ENCODE results near the gene PKD1.
"Not testable (repeated sequence)": the region's sequence is repeated elsewhere in the genome, so short reads cannot be mapped to it uniquely, and the experiment has no call there.

PKD1 gene

DNA sequence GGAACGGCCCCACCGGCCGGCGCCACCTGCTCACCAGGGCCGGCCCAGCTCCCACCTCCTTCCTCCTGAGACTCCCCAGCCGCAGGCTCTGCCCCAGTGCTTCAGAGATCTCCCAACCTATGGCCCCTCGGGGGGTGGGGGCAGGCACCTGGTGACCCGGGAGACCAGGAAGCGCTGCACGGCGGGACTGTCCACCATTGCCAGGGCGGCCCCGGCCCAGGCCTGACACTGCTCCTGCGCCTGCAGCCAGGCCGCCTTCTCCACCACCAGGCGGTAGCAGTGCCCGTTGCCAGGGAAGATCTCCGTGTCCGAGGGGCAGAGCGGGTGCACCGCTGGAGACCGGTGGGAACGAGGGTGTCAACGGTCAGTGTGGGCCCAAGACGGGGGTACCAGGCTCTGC, 18.4 kb downstream of the PKD1 start:
- not testable (repeated sequence) for H3K4me2 ChIP-seq (ENCODE audit: low read length, poor library complexity, severe bottlenecking); H3K27me3 ChIP-seq (ENCODE audit: control insufficient read depth in 1 of 2, insufficient read depth in 1 of 2, low read length in 2 of 2); H2AK5ac ChIP-seq (ENCODE audit: low read length, severe bottlenecking); DNase-seq; H2BK15ac ChIP-seq (ENCODE audit: low read depth, poor library complexity, severe bottlenecking); H3K4ac ChIP-seq (ENCODE audit: low read depth in 1 of 2, low read length in 2 of 2); H3K79me1 ChIP-seq (replicated peaks; ENCODE audit: low read length, poor library complexity, severe bottlenecking); H3K27ac ChIP-seq (ENCODE audit: low read length, poor library complexity, severe bottlenecking); H3K9ac ChIP-seq (ENCODE audit: low read length); H3K14ac ChIP-seq (ENCODE audit: low read length in 2 of 2); H2BK12ac ChIP-seq (ENCODE audit: low read length in 2 of 2); H3K4me1 ChIP-seq (ENCODE audit: control insufficient read depth, insufficient read depth, low read depth, low read length); H2BK120ac ChIP-seq (ENCODE audit: low read depth, low read length); H4K91ac ChIP-seq (ENCODE audit: low read length); H2BK5ac ChIP-seq (ENCODE audit: low read depth, low read length, poor library complexity, severe bottlenecking); H3K9me3 ChIP-seq (ENCODE audit: control insufficient read depth, low read length); H4K8ac ChIP-seq (ENCODE audit: low read length); H2AFZ ChIP-seq (ENCODE audit: low read depth, low read length); H3K18ac ChIP-seq (ENCODE audit: low read depth in 1 of 2, low read length in 2 of 2); H3K4me3 ChIP-seq (ENCODE audit: insufficient read depth in 1 of 2, low read depth in 1 of 2, low read length in 2 of 2); H3K23ac ChIP-seq (ENCODE audit: low read length in 2 of 2)
- WGBS = 93% methylated on average over 3 of the region's 25 CpGs
- peaks cover 8 to 48% of the 10 kb centered on the region in 2 experiments for H3K36me3 ChIP-seq (ENCODE audit: control insufficient read depth in 1 of 2, insufficient read depth in 2 of 2, low read depth in 1 of 2, low read length in 2 of 2)

DNA sequence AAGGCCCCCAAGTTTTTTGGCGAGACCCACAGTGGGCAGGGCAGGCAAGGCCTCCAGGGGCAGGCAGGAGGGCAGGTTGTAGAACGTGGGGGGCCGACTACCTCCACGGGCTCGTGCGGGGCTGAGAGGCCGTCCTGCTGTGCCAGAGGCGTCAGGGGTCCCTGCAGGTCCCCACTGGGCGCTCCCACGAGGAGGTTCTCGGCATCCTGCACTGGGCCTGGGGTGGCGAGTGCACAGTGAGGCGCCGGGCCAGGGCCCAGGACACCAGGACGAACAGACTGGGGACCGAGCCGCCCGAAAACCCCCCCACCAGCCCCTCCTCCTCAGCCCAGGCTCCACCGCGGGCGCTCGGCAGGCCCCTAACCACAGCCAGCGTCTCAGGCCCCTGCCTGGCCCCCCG, 19.3 kb downstream of the PKD1 start:
- not testable (repeated sequence) for H3K14ac ChIP-seq (ENCODE audit: low read length in 2 of 2); H3K18ac ChIP-seq (ENCODE audit: low read depth in 1 of 2, low read length in 2 of 2); H3K79me1 ChIP-seq (replicated peaks; ENCODE audit: low read length, poor library complexity, severe bottlenecking); H4K8ac ChIP-seq (ENCODE audit: low read length); H2BK15ac ChIP-seq (ENCODE audit: low read depth, poor library complexity, severe bottlenecking); H3K4ac ChIP-seq (ENCODE audit: low read depth in 1 of 2, low read length in 2 of 2); H3K9ac ChIP-seq (ENCODE audit: low read length); H3K27ac ChIP-seq (ENCODE audit: low read length, poor library complexity, severe bottlenecking); H3K27me3 ChIP-seq (ENCODE audit: control insufficient read depth in 1 of 2, insufficient read depth in 1 of 2, low read length in 2 of 2); H3K23ac ChIP-seq (ENCODE audit: low read length in 2 of 2); H2AK5ac ChIP-seq (ENCODE audit: low read length, severe bottlenecking); H2AFZ ChIP-seq (ENCODE audit: low read depth, low read length); H3K4me2 ChIP-seq (ENCODE audit: low read length, poor library complexity, severe bottlenecking); H2BK12ac ChIP-seq (ENCODE audit: low read length in 2 of 2); H4K91ac ChIP-seq (ENCODE audit: low read length); H3K4me1 ChIP-seq (ENCODE audit: control insufficient read depth, insufficient read depth, low read depth, low read length); H3K4me3 ChIP-seq (ENCODE audit: insufficient read depth in 1 of 2, low read depth in 1 of 2, low read length in 2 of 2); H2BK120ac ChIP-seq (ENCODE audit: low read depth, low read length); DNase-seq; H3K9me3 ChIP-seq (ENCODE audit: control insufficient read depth, low read length); H2BK5ac ChIP-seq (ENCODE audit: low read depth, low read length, poor library complexity, severe bottlenecking)
- WGBS = 83% methylated on average over 4 of the region's 24 CpGs
- H3K36me3 ChIP-seq (ENCODE audit: control insufficient read depth in 1 of 2, insufficient read depth in 2 of 2, low read depth in 1 of 2, low read length in 2 of 2) = peaks cover 8 to 56% of the 10 kb centered on the region in 2 experiments

DNA sequence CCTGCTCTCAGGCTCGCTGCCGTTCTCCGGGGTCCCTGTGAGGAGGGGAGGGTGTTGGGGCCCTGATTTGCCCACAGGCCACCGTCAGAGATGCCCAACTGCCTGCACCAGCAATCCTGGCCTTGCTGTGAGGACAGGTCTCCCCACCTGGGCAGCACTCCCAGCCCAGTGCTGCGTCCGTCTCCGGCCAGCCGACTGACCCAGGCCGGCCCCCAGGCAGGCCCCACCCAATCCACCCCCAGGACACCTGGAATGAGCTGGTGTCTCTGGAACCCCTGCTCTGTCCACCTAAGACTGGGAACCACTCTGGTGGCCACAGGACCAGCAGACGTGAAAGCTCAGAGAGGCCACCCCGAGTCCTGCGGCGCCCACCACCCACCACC, 20.1 kb downstream of the PKD1 start:
- no peak overlapping the region for H3K9ac ChIP-seq (ENCODE audit: low read length)
- 97% methylated on average over 5 of the region's 13 CpGs for WGBS
- H3K23ac ChIP-seq (ENCODE audit: low read length in 2 of 2) = no peak overlapping the region
- no peak overlapping the region for H3K4me3 ChIP-seq (ENCODE audit: insufficient read depth in 1 of 2, low read depth in 1 of 2, low read length in 2 of 2)
- H3K79me1 ChIP-seq (replicated peaks; ENCODE audit: low read length, poor library complexity, severe bottlenecking) = peaks cover 2% of the 10 kb centered on the region
- H3K36me3 ChIP-seq (ENCODE audit: control insufficient read depth in 1 of 2, insufficient read depth in 2 of 2, low read depth in 1 of 2, low read length in 2 of 2) = peaks cover 12 to 64% of the 10 kb centered on the region in 2 experiments
- H2AK5ac ChIP-seq (ENCODE audit: low read length, severe bottlenecking) = no peak overlapping the region
- DNase-seq = no peak
- no peak overlapping the region for H2BK15ac ChIP-seq (ENCODE audit: low read depth, poor library complexity, severe bottlenecking)
- H4K8ac ChIP-seq (ENCODE audit: low read length) = no peak overlapping the region
- H2BK12ac ChIP-seq (ENCODE audit: low read length in 2 of 2) = no peak overlapping the region
- H3K18ac ChIP-seq (ENCODE audit: low read depth in 1 of 2, low read length in 2 of 2) = no peak overlapping the region
- H3K4ac ChIP-seq (ENCODE audit: low read depth in 1 of 2, low read length in 2 of 2) = no peak overlapping the region
- peaks cover 2% of the 10 kb centered on the region for H3K4me1 ChIP-seq (ENCODE audit: control insufficient read depth, insufficient read depth, low read depth, low read length)
- H4K91ac ChIP-seq (ENCODE audit: low read length) = no peak overlapping the region
- H3K27me3 ChIP-seq (ENCODE audit: control insufficient read depth in 1 of 2, insufficient read depth in 1 of 2, low read length in 2 of 2) = no peaks in the 10 kb centered on the region
- H3K27ac ChIP-seq (ENCODE audit: low read length, poor library complexity, severe bottlenecking) = no peak overlapping the region
- H2BK5ac ChIP-seq (ENCODE audit: low read depth, low read length, poor library complexity, severe bottlenecking) = no peak overlapping the region
- H3K14ac ChIP-seq (ENCODE audit: low read length in 2 of 2) = no peak overlapping the region
- no peak overlapping the region for H3K4me2 ChIP-seq (ENCODE audit: low read length, poor library complexity, severe bottlenecking)
- no peak overlapping the region for H2BK120ac ChIP-seq (ENCODE audit: low read depth, low read length)
- H3K9me3 ChIP-seq (ENCODE audit: control insufficient read depth, low read length) = no peaks in the 10 kb centered on the region
- no peak overlapping the region for H2AFZ ChIP-seq (ENCODE audit: low read depth, low read length)

DNA sequence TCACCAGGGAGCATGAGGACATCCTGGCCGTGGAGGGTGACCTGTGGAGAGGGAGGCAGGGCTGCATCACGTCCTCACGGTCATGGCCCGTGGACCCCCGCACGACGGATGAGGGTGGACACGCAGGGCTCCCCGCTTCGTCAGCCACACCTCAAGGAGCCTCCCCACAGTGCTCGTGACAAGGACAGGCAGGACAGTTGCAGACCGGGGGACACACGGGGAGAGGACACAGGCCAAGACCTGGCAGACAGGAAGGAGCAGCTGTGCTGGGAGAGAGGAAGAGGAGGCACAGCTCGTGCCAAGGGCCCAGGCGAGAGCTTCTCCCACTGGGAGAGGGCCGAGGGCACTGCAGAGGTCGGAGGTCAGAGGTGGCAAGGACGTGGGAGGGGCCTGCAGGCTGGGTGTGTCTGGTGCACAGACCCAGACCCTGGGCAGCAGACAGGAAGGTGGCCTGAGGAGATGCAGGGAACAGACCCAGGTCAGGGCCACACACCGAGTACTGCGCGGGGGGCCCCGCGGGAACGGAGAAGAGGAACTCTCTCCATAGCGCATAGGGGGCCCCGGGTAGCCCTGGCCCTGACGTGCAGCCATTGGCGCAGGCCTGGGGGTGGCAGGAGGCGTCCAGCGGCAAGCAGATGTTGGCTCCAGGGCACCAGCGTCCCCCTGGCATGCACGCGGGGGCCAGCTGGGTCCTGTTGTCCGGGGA, 20.7 kb downstream of the PKD1 start:
- not testable (repeated sequence) for H2BK120ac ChIP-seq (ENCODE audit: low read depth, low read length); H2BK5ac ChIP-seq (ENCODE audit: low read depth, low read length, poor library complexity, severe bottlenecking); H3K14ac ChIP-seq (ENCODE audit: low read length in 2 of 2); H3K4me2 ChIP-seq (ENCODE audit: low read length, poor library complexity, severe bottlenecking); H4K8ac ChIP-seq (ENCODE audit: low read length); H3K27me3 ChIP-seq (ENCODE audit: control insufficient read depth in 1 of 2, insufficient read depth in 1 of 2, low read length in 2 of 2); H3K4me1 ChIP-seq (ENCODE audit: control insufficient read depth, insufficient read depth, low read depth, low read length); H2AFZ ChIP-seq (ENCODE audit: low read depth, low read length); H3K18ac ChIP-seq (ENCODE audit: low read depth in 1 of 2, low read length in 2 of 2); DNase-seq; H4K91ac ChIP-seq (ENCODE audit: low read length); H2BK15ac ChIP-seq (ENCODE audit: low read depth, poor library complexity, severe bottlenecking); H3K9ac ChIP-seq (ENCODE audit: low read length); H3K9me3 ChIP-seq (ENCODE audit: control insufficient read depth, low read length); H2AK5ac ChIP-seq (ENCODE audit: low read length, severe bottlenecking); H3K4me3 ChIP-seq (ENCODE audit: insufficient read depth in 1 of 2, low read depth in 1 of 2, low read length in 2 of 2); H2BK12ac ChIP-seq (ENCODE audit: low read length in 2 of 2); H3K79me1 ChIP-seq (replicated peaks; ENCODE audit: low read length, poor library complexity, severe bottlenecking); H3K27ac ChIP-seq (ENCODE audit: low read length, poor library complexity, severe bottlenecking); H3K23ac ChIP-seq (ENCODE audit: low read length in 2 of 2); H3K4ac ChIP-seq (ENCODE audit: low read depth in 1 of 2, low read length in 2 of 2)
- H3K36me3 ChIP-seq (ENCODE audit: control insufficient read depth in 1 of 2, insufficient read depth in 2 of 2, low read depth in 1 of 2, low read length in 2 of 2) = peaks cover 15 to 70% of the 10 kb centered on the region in 2 experiments
- 96% methylated on average over 24 of the region's 34 CpGs for WGBS

All from mesenchymal stem cell (in vitro differentiated cells and primary cell).